IPS-11a (cell line): ENCODE data around the gene UBQLN4.
"Not testable (repeated sequence)": the region's sequence is repeated elsewhere in the genome, so short reads cannot be mapped to it uniquely, and the experiment has no call there.

Experiments used
- H3K4me3 ChIP-seq: one replicate; pipeline ENCODE4 v1.5.1; 2013; ENCODE audit warnings: low read depth, low read length, control low read depth

UBQLN4 gene

GRCh38 chr1:156081180-156081916 is 27.8 kb upstream of the UBQLN4 start:
- H3K4me3 ChIP-seq: peak overlapping the region; percentile 94

- peak overlapping the region; percentile 94 for H3K4me3 ChIP-seq
Measured at GRCh38 chr1:156080863-156081179, 27.2 kb upstream of the UBQLN4 start.

GRCh38 chr1:156080241-156080862 is 26.8 kb upstream of the UBQLN4 start:
- peak overlapping the region; percentile 94 for H3K4me3 ChIP-seq

GRCh38 chr1:156079762-156080161 is 26.2 kb upstream of the UBQLN4 start:
- H3K4me3 ChIP-seq: peak overlapping the region; percentile 94

GRCh38 chr1:156078728-156079127 is 25.1 kb upstream of the UBQLN4 start:
- H3K4me3 ChIP-seq: no peak overlapping the region

- H3K4me3 ChIP-seq: no peak overlapping the region
Measured at GRCh38 chr1:156077430-156077760, 23.8 kb upstream of the UBQLN4 start.

- peak overlapping the region; percentile 10 for H3K4me3 ChIP-seq
Measured at GRCh38 chr1:156076609-156077429, 23.2 kb upstream of the UBQLN4 start.

- no peak overlapping the region for H3K4me3 ChIP-seq
Measured at GRCh38 chr1:156075775-156076204, 22.2 kb upstream of the UBQLN4 start.

GRCh38 chr1:156075162-156075561 is 21.6 kb upstream of the UBQLN4 start:
- no peak overlapping the region for H3K4me3 ChIP-seq

- H3K4me3 ChIP-seq: no peak overlapping the region
Measured at GRCh38 chr1:156074661-156075060, 21.1 kb upstream of the UBQLN4 start.

- no peak overlapping the region for H3K4me3 ChIP-seq
Measured at GRCh38 chr1:156073740-156074139, 20.1 kb upstream of the UBQLN4 start.

- H3K4me3 ChIP-seq: no peak overlapping the region
Measured at GRCh38 chr1:156073110-156073687, 19.6 kb upstream of the UBQLN4 start.

GRCh38 chr1:156072251-156072650 is 18.7 kb upstream of the UBQLN4 start:
- H3K4me3 ChIP-seq: no peak overlapping the region

- not testable (repeated sequence) for H3K4me3 ChIP-seq
Measured at GRCh38 chr1:156071332-156071816, 17.8 kb upstream of the UBQLN4 start.

GRCh38 chr1:156070548-156070947 is 16.9 kb upstream of the UBQLN4 start:
- H3K4me3 ChIP-seq: no peak overlapping the region

GRCh38 chr1:156069490-156070455 is 16.2 kb upstream of the UBQLN4 start:
- H3K4me3 ChIP-seq: no peak overlapping the region

- H3K4me3 ChIP-seq: no peak overlapping the region
Measured at GRCh38 chr1:156067262-156067661, 13.7 kb upstream of the UBQLN4 start.

GRCh38 chr1:156065871-156066270 is 12.3 kb upstream of the UBQLN4 start:
- no peak overlapping the region for H3K4me3 ChIP-seq

- no peak overlapping the region for H3K4me3 ChIP-seq
Measured at GRCh38 chr1:156065212-156065611, 11.6 kb upstream of the UBQLN4 start.

GRCh38 chr1:156064615-156065014 is 11.0 kb upstream of the UBQLN4 start:
- no peak overlapping the region for H3K4me3 ChIP-seq

GRCh38 chr1:156063997-156064285 is 10.3 kb upstream of the UBQLN4 start:
- H3K4me3 ChIP-seq: no peak overlapping the region
